Pons (tissue), 1 donor: ENCODE measurements around the gene FAAH.

Experiments
- DNase-seq: peaks from one replicate; pipeline ENCODE4 v3.0.0-alpha.2; 2016; ENCODE audit warnings: low spot score

FAAH gene

GRCh38 chr1:46401154-46401913 lies 7.2 kb downstream of the FAAH start:
- DNase-seq = no peak

GRCh38 chr1:46401964-46402626 lies 8.0 kb downstream of the FAAH start:
- peak; percentile 99 for DNase-seq

GRCh38 chr1:46403916-46404315 lies 9.8 kb downstream of the FAAH start:
- no peak for DNase-seq

GRCh38 chr1:46404482-46405196 lies 10.5 kb downstream of the FAAH start:
- DNase-seq = no peak

- no peak for DNase-seq
Observed at GRCh38 chr1:46405197-46405555, 11.1 kb downstream of the FAAH start.

GRCh38 chr1:46405724-46406123 lies 11.6 kb downstream of the FAAH start:
- no peak for DNase-seq

- no peak for DNase-seq
Observed at GRCh38 chr1:46406881-46407608, 12.9 kb downstream of the FAAH start.

GRCh38 chr1:46407636-46408035 lies 13.5 kb downstream of the FAAH start:
- DNase-seq = no peak

GRCh38 chr1:46408356-46409062 lies 14.4 kb downstream of the FAAH start:
- DNase-seq = no peak

- DNase-seq = no peak
Observed at GRCh38 chr1:46409063-46409372, 14.9 kb downstream of the FAAH start.

- no peak for DNase-seq
Observed at GRCh38 chr1:46410156-46411009, 16.3 kb downstream of the FAAH start.

GRCh38 chr1:46411010-46411405 lies 16.9 kb downstream of the FAAH start:
- DNase-seq = no peak

- DNase-seq = no peak
Observed at GRCh38 chr1:46411601-46412341, 17.7 kb downstream of the FAAH start.

- no peak for DNase-seq
Observed at GRCh38 chr1:46412893-46413595, 18.9 kb downstream of the FAAH start.

- DNase-seq = no peak
Observed at GRCh38 chr1:46413596-46413985, 19.5 kb downstream of the FAAH start.

GRCh38 chr1:46415514-46415913 lies 21.4 kb downstream of the FAAH start:
- no peak for DNase-seq

- no peak for DNase-seq
Observed at GRCh38 chr1:46418976-46419375, 24.9 kb downstream of the FAAH start.

GRCh38 chr1:46420533-46420915 lies 26.4 kb downstream of the FAAH start:
- DNase-seq = no peak

- no peak for DNase-seq
Observed at GRCh38 chr1:46421739-46422138, 27.6 kb downstream of the FAAH start.
